Neural cell (in vitro differentiated cells): ENCODE measurements around the gene DLGAP4.

ENCODE experiments used
- EP300 ChIP-seq: fragments of 450-650 bp; conservative IDR thresholded peaks from 2 replicates; pipeline ENCODE4 v1.6.1; 2014; ENCODE audit warnings: antibody characterized with exemption, mild to moderate bottlenecking, moderate library complexity; ENCODE audit not compliant: poor library complexity, severe bottlenecking
- EZH2 ChIP-seq: fragments of 200-600, 300-800 bp; shearing (Covaris generic), sonication (generic); IDR thresholded peaks from 2 replicates; pipeline ENCODE4 v1.6.1; 2014; ENCODE audit warnings: antibody characterized with exemption, low read length, borderline replicate concordance, mild to moderate bottlenecking; ENCODE audit not compliant: insufficient read depth, poor library complexity, severe bottlenecking
- RAD21 ChIP-seq: fragments of 450-650 bp; conservative IDR thresholded peaks from 2 replicates; pipeline ENCODE4 v1.6.1; 2014; ENCODE audit warnings: antibody characterized with exemption, mild to moderate bottlenecking, moderate library complexity
- TF ChIP-seq, protein P1 (sequence below): fragments of 450-650 bp; IDR thresholded peaks from 2 replicates; pipeline ENCODE4 v1.5.1; 2014; ENCODE audit warnings: antibody characterized with exemption, mild to moderate bottlenecking, moderate library complexity; ENCODE audit not compliant: poor library complexity, severe bottlenecking

DNA sequence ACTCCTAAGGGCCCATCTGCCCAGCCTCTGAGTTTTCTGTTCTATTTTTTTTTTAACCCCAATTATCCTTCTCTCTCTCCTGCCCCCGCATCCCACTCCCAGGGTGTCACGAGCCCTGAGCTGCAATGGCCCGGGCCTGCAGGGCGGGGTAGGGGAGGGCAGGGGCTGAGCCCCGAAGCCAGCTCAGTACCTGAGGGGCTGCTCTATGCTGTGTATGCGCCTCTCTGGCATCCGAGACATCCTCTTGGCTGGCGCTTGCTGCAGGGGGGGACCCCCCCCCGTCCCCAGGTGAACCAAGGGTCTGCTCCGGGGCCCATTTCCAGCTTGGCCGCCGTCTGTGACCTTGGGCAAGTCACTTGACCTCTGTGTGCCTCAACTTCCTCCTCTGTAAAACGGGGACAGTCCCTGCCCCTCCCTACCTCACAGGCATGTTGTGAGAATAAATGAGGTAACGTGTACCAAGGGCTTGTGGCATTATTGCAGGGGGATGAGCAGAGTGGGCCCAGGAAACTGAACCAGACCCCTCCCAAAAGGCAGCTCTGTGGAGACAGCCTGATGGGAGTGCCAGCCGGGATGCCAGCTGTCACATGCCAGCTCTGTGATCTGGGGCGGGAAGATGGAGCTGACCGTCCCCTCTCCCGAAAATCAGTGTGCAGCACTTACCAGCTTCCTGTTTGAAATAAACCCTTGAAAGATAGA lies 222.2 kb downstream of the DLGAP4 start:
- TF ChIP-seq, protein P1, sequence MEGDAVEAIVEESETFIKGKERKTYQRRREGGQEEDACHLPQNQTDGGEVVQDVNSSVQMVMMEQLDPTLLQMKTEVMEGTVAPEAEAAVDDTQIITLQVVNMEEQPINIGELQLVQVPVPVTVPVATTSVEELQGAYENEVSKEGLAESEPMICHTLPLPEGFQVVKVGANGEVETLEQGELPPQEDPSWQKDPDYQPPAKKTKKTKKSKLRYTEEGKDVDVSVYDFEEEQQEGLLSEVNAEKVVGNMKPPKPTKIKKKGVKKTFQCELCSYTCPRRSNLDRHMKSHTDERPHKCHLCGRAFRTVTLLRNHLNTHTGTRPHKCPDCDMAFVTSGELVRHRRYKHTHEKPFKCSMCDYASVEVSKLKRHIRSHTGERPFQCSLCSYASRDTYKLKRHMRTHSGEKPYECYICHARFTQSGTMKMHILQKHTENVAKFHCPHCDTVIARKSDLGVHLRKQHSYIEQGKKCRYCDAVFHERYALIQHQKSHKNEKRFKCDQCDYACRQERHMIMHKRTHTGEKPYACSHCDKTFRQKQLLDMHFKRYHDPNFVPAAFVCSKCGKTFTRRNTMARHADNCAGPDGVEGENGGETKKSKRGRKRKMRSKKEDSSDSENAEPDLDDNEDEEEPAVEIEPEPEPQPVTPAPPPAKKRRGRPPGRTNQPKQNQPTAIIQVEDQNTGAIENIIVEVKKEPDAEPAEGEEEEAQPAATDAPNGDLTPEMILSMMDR = no peak
- TF ChIP-seq EZH2 (no peak), EP300 (no peak), RAD21 (no peak)
